CD4-positive, alpha-beta T cell (primary cell): Measurements from ENCODE around the gene ADGRF4. TPM values are rescaled to one million over a fixed set of nuclear protein-coding genes. Genes with fewer than 3 reads are reported as not detected.
"Not testable (repeated sequence)": the region's sequence is repeated elsewhere in the genome, so short reads cannot be mapped to it uniquely, and the experiment has no call there.

Experiments used
- ATAC-seq: fragments of 200-7000 bp; cut with Tn5 transposase; one replicate; pipeline ENCODE4 v1.10.0; 2022; ENCODE audit warnings: mild to moderate bottlenecking; ENCODE audit not compliant: poor library complexity
- CTCF ChIA-PET: fragments of 350-600 bp; sonication (Branson Sonifier 250); formaldehyde crosslinking; loops from one replicate; lab custom pipeline; 2021; ENCODE audit warnings: antibody characterized with exemption, inconsistent platforms; lab: Charles Lee
- POLR2A ChIA-PET: fragments of 350-600 bp; sonication (Branson Sonifier 250); formaldehyde crosslinking; loops from one replicate; lab custom pipeline; 2021; ENCODE audit warnings: antibody characterized with exemption, inconsistent platforms; lab: Charles Lee
- DNase-seq, 14 experiments: peaks; one replicate each; pipeline ENCODE4 v3.0.0-alpha.2; 2013 to 2020; ENCODE audit warnings: mixed read lengths in 2 of 14
- H3K27ac ChIP-seq, 2 donors: one replicate each; pipeline versions ENCODE4 v1.5.1 to v1.7.0; 2013; ENCODE audit warnings: low read length in 2 of 2, low read depth in 1 of 2, mild to moderate bottlenecking in 1 of 2
- H3K27me3 ChIP-seq, 2 experiments: 1 replicate in 1 of 2; 2 replicates in 1 of 2; pipeline versions ENCODE4 v1.6.1 to v1.7.0; 2013; ENCODE audit warnings: low read length in 2 of 2, control low read depth in 1 of 2, mild to moderate bottlenecking in 1 of 2, moderate library complexity in 1 of 2; ENCODE audit not compliant: insufficient read depth in 2 of 2, control insufficient read depth in 1 of 2
- H3K36me3 ChIP-seq: one replicate; pipeline ENCODE4 v1.6.1; 2013; ENCODE audit warnings: low read length, control low read depth; ENCODE audit not compliant: insufficient read depth
- H3K4me1 ChIP-seq: one replicate; pipeline ENCODE4 v1.6.1; 2013; ENCODE audit warnings: low read length, control low read depth; ENCODE audit not compliant: insufficient read depth
- H3K4me3 ChIP-seq: one replicate; pipeline ENCODE4 v1.5.1; 2013; ENCODE audit warnings: mild to moderate bottlenecking, low read length, moderate library complexity
- H3K9me3 ChIP-seq, 2 experiments: 1 replicate in 1 of 2; 2 replicates in 1 of 2; pipeline versions ENCODE4 v1.6.1 to v1.7.0; 2013; ENCODE audit warnings: low read length in 2 of 2, mild to moderate bottlenecking in 2 of 2, control low read depth in 1 of 2, moderate library complexity in 1 of 2; ENCODE audit not compliant: control insufficient read depth in 1 of 2, insufficient read depth in 1 of 2
- H3K27ac Mint-ChIP-seq: one replicate; pipeline ENCODE4 v1.8.0; 2020; ENCODE audit warnings: mixed read lengths
- H3K27me3 Mint-ChIP-seq: one replicate; pipeline ENCODE4 v1.8.0; 2021; ENCODE audit warnings: mixed read lengths
- H3K36me3 Mint-ChIP-seq: one replicate; pipeline ENCODE4 v1.8.0; 2021; ENCODE audit warnings: low read depth, mixed read lengths
- H3K4me1 Mint-ChIP-seq: one replicate; pipeline ENCODE4 v1.8.0; 2021; ENCODE audit warnings: low read depth, mixed read lengths
- H3K4me3 Mint-ChIP-seq: one replicate; pipeline ENCODE4 v1.8.0; 2020; ENCODE audit warnings: mild to moderate bottlenecking, mixed read lengths
- H3K9me3 Mint-ChIP-seq: one replicate; pipeline ENCODE4 v1.8.0; 2020; ENCODE audit warnings: mixed read lengths
- intact Hi-C, 2 experiments: fragments of 100-400 bp; cut with DNase I in 1 of 2; cut with micrococcal nuclease in 1 of 2; formaldehyde crosslinking; loops; one replicate each; pipeline versions ENCODE4 v1.15.1 to v1.9.0; 2023 to 2025; cut with DNase I, micrococcal nuclease
- total RNA-seq, 174 experiments: library from RNA in 2 of 174; stranded (reverse) in 2 of 174; gene quantifications; one replicate each; pipeline ENCODE4 v1.2.3 and lab custom pipeline; 2021 to 2026
- TF ChIP-seq, protein P1 (sequence below): fragments of 200-600 bp; IDR thresholded peaks from one replicate; pipeline ENCODE4 v1.8.0; 2022; ENCODE audit warnings: antibody characterized with exemption, mild to moderate bottlenecking

Gene ADGRF4
- total RNA-seq, 2 experiments from 2014 or later, result not detected

DNA sequence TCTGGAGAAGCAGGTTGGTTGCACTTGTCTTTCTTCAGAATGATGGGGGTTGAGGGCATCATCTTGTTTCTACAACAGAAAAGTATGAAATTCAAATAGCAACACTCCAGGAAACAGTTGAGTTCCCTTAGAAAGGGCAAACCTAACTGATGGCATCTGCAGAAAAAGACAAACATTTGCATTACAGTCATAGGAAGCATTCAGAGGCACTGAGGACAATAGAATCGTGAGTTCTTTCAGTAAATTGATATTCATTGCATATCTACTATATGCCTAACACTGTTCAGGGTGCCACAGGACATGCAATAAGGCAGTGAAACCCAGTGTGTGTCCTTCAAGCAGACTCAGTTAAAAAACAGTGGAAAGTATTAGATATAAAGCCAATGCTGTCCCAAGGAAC is 42.3 kb downstream of the ADGRF4 start:
- Histone ChIP-seq H3K4me1 (no peaks in the 10 kb centered on the region), H3K27ac (no peak overlapping the region), H3K4me3 (no peak overlapping the region), H3K27me3 (no peaks in the 10 kb centered on the region), H3K36me3 (no peaks in the 10 kb centered on the region), H3K9me3 (no peaks in the 10 kb centered on the region)
- intact Hi-C loops, result no loop called here
- H3K4me3 Mint-ChIP-seq, result no peak overlapping the region
- CTCF ChIA-PET, result interaction anchor here (0.9 kb wide), 1 partner anchor 47 kb away, joined by 4 read pairs; no protein-coding TSS in a partner anchor
- TF ChIP-seq, protein P1, sequence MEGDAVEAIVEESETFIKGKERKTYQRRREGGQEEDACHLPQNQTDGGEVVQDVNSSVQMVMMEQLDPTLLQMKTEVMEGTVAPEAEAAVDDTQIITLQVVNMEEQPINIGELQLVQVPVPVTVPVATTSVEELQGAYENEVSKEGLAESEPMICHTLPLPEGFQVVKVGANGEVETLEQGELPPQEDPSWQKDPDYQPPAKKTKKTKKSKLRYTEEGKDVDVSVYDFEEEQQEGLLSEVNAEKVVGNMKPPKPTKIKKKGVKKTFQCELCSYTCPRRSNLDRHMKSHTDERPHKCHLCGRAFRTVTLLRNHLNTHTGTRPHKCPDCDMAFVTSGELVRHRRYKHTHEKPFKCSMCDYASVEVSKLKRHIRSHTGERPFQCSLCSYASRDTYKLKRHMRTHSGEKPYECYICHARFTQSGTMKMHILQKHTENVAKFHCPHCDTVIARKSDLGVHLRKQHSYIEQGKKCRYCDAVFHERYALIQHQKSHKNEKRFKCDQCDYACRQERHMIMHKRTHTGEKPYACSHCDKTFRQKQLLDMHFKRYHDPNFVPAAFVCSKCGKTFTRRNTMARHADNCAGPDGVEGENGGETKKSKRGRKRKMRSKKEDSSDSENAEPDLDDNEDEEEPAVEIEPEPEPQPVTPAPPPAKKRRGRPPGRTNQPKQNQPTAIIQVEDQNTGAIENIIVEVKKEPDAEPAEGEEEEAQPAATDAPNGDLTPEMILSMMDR, result no peak
- POLR2A ChIA-PET, result no interaction called here
- H3K27ac Mint-ChIP-seq, result no peak overlapping the region
- ATAC-seq, result no peak
- H3K36me3 Mint-ChIP-seq, result no peaks in the 10 kb centered on the region
- H3K9me3 Mint-ChIP-seq, result no peaks in the 10 kb centered on the region
- DNase-seq, result no peak
- H3K4me1 Mint-ChIP-seq, result no peaks in the 10 kb centered on the region
- no peaks in the 10 kb centered on the region for H3K27me3 Mint-ChIP-seq

DNA sequence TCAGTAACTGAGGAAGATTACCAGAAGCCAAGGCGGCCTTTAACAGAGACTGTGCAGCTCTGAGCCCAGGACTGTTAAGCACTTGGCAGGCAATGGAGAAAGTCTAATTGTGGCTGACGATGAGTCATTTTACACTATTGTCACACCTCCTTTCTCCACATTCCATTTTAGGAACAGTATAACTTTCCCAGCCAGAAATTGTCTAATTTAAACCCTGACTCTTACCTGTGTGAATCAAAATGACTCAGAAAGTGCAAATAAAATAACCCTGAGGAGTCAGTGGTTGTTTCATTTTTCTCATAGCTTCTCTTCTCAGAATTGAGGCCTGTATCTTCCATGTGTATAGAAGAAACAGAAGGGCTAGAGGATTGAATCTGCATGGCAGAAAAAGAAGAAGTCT is 43.4 kb downstream of the ADGRF4 start:
- ChIA-PET POLR2A (no interaction called here), CTCF (interaction anchor here (0.9 kb wide), 1 partner anchor 46 kb away, joined by 4 read pairs; no protein-coding TSS in a partner anchor)
- no peak for DNase-seq
- H3K27me3 ChIP-seq, result no peaks in the 10 kb centered on the region
- no peak for ATAC-seq
- no peaks in the 10 kb centered on the region for H3K4me1 Mint-ChIP-seq
- H3K9me3 Mint-ChIP-seq, result no peaks in the 10 kb centered on the region
- H3K36me3 ChIP-seq, result no peaks in the 10 kb centered on the region
- no peaks in the 10 kb centered on the region for H3K4me1 ChIP-seq
- TF ChIP-seq, protein P1, result no peak
- no peak overlapping the region for H3K27ac Mint-ChIP-seq
- H3K36me3 Mint-ChIP-seq, result no peaks in the 10 kb centered on the region
- no peak overlapping the region for H3K4me3 ChIP-seq
- no peak overlapping the region for H3K4me3 Mint-ChIP-seq
- no peak overlapping the region for H3K27ac ChIP-seq
- H3K9me3 ChIP-seq, result no peaks in the 10 kb centered on the region
- intact Hi-C loops, result no loop called here
- no peaks in the 10 kb centered on the region for H3K27me3 Mint-ChIP-seq

DNA sequence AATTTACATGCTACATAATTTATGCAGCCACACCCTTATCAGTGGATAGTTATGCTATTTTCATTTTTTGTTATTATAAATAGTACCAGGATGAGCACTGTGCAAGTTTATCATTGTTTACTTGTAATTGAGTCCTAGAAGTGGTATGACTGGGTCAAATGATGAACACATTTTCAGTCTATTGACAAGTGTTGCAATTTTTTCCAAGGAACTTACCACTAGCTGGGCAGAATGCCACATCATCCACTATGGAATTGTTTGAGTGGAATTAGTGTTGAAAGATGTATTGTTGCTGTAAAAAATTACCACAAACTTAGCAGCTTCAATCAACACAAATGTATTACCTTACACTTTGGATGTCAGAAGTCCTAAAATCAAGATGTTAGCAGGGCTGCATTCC is 45.4 kb downstream of the ADGRF4 start:
- Mint-ChIP-seq H3K4me3 (no peak overlapping the region), H3K9me3 (no peaks in the 10 kb centered on the region), H3K27me3 (no peaks in the 10 kb centered on the region), H3K27ac (no peak overlapping the region), H3K4me1 (no peaks in the 10 kb centered on the region), H3K36me3 (no peaks in the 10 kb centered on the region)
- Histone ChIP-seq H3K27ac (no peak overlapping the region), H3K36me3 (no peaks in the 10 kb centered on the region), H3K4me3 (no peak overlapping the region), H3K4me1 (no peaks in the 10 kb centered on the region), H3K27me3 (no peaks in the 10 kb centered on the region), H3K9me3 (no peaks in the 10 kb centered on the region)
- TF ChIP-seq, protein P1, result no peak
- POLR2A ChIA-PET, result no interaction called here
- CTCF ChIA-PET, result no interaction called here
- DNase-seq (no peak), ATAC-seq (no peak)
- intact Hi-C loops, result no loop called here

DNA sequence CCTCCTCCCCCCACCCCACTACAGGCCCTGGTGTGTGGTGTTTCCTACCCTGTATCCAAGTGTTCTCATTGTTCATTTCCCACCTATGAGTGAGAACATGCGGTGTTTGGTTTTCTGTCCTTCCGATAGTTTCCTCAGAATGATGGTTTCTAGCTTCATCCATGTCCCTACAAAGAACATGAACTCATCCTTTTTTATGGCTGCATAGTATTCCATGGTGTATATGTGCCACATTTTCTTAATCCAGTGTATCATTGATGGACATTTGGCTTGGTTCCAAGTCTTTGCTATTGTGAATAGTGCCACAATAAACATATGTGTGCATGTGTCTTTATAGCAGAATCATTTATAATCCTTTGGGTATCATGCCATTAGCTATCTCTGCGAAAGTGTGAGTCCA is 46.9 kb downstream of the ADGRF4 start:
- H3K4me1 ChIP-seq, H3K9me3 Mint-ChIP-seq, CTCF ChIA-PET, H3K27me3 Mint-ChIP-seq, H3K27me3 ChIP-seq, H3K4me1 Mint-ChIP-seq, H3K27ac Mint-ChIP-seq, H3K9me3 ChIP-seq, H3K4me3 ChIP-seq, H3K27ac ChIP-seq, POLR2A ChIA-PET, H3K36me3 ChIP-seq, H3K4me3 Mint-ChIP-seq, intact Hi-C loops, H3K36me3 Mint-ChIP-seq, ATAC-seq, DNase-seq: not testable (repeated sequence)
